RWPE2 (cell line): ENCODE measurements around the gene SRGAP1.

Source experiments
- ATAC-seq: fragments of 200-7000 bp; cut with Tn5 transposase; 3 replicates; pipeline ENCODE4 v1.9.1; 2021; ENCODE audit warnings: low read depth
- DNase-seq: peaks from one replicate; pipeline ENCODE4 v3.0.0-alpha.2; 2020; ENCODE audit warnings: low spot score
- H3K27ac ChIP-seq: fragments of 450-650 bp; 2 replicates; pipeline ENCODE4 v1.5.1; 2017; ENCODE audit warnings: mild to moderate bottlenecking; ENCODE audit not compliant: poor library complexity, severe bottlenecking
- H3K27me3 ChIP-seq: fragments of 250-450 bp; sonication (Bioruptor Pico); 2 replicates; pipeline ENCODE4 v1.5.1; 2021; ENCODE audit warnings: mild to moderate bottlenecking, moderate library complexity; ENCODE audit not compliant: insufficient read depth, poor library complexity, severe bottlenecking
- H3K36me3 ChIP-seq: fragments of 250-450 bp; sonication (Bioruptor Pico); 2 replicates; pipeline ENCODE4 v1.5.1; 2020; ENCODE audit warnings: low read depth, mild to moderate bottlenecking, moderate library complexity
- H3K4me1 ChIP-seq: fragments of 250-450 bp; sonication (Bioruptor Pico); 2 replicates; pipeline ENCODE4 v1.5.1; 2021; ENCODE audit warnings: mild to moderate bottlenecking, moderate library complexity; ENCODE audit not compliant: insufficient read depth, poor library complexity, severe bottlenecking
- H3K4me3 ChIP-seq: fragments of 250-450 bp; sonication (Bioruptor Pico); 2 replicates; pipeline ENCODE4 v1.5.1; 2021; ENCODE audit warnings: mild to moderate bottlenecking, moderate library complexity; ENCODE audit not compliant: severe bottlenecking
- H3K9me3 ChIP-seq: fragments of 250-450 bp; sonication (Bioruptor Pico); 2 replicates; pipeline ENCODE4 v1.5.1; 2021; ENCODE audit warnings: mild to moderate bottlenecking, moderate library complexity; ENCODE audit not compliant: severe bottlenecking
- CTCF ChIP-seq: fragments of 450-650 bp; IDR thresholded peaks from one replicate; pipeline ENCODE4 v1.5.1; 2017; ENCODE audit warnings: mild to moderate bottlenecking, moderate library complexity; ENCODE audit not compliant: poor library complexity, severe bottlenecking

The SRGAP1 gene

GRCh38 chr12:63952995-63953394 lies 108.5 kb downstream of the SRGAP1 start:
- no peaks in the 10 kb centered on the region for H3K9me3 ChIP-seq

GRCh38 chr12:63955831-63956666 lies 111.5 kb downstream of the SRGAP1 start:
- H3K4me3 ChIP-seq = no peak overlapping the region
- no peak for DNase-seq
- peak overlapping the region; percentile 42 for H3K27ac ChIP-seq
- no peaks in the 10 kb centered on the region for H3K9me3 ChIP-seq
- no peaks in the 10 kb centered on the region for H3K27me3 ChIP-seq
- peak; percentile 70 for ATAC-seq
- no peaks in the 10 kb centered on the region; the same call in 1 of the 2 replicates for H3K36me3 ChIP-seq
- no peak for TF ChIP-seq CTCF
- peaks cover 11% of the 10 kb centered on the region for H3K4me1 ChIP-seq

More at GRCh38 chr12:63952995-63953394, 108.5 kb downstream of the SRGAP1 start:
- H3K4me3 ChIP-seq = no peak overlapping the region
- ATAC-seq (no peak), DNase-seq (no peak)
- H3K4me1 ChIP-seq = peaks cover 11% of the 10 kb centered on the region
- no peaks in the 10 kb centered on the region for H3K27me3 ChIP-seq
- H3K36me3 ChIP-seq = no peaks in the 10 kb centered on the region; the same call in 1 of the 2 replicates
- TF ChIP-seq CTCF = no peak
- H3K27ac ChIP-seq = no peak overlapping the region

GRCh38 chr12:63957496-63957895 lies 113.0 kb downstream of the SRGAP1 start:
- Histone ChIP-seq H3K9me3 (no peaks in the 10 kb centered on the region), H3K4me3 (no peak overlapping the region), H3K4me1 (peaks cover 11% of the 10 kb centered on the region), H3K27me3 (no peaks in the 10 kb centered on the region), H3K36me3 (no peaks in the 10 kb centered on the region; the same call in 1 of the 2 replicates), H3K27ac (no peak overlapping the region)
- DNase-seq (no peak), ATAC-seq (no peak)
- TF ChIP-seq CTCF = no peak

- no peak for ATAC-seq
- TF ChIP-seq CTCF = no peak
- no peaks in the 10 kb centered on the region for H3K27me3 ChIP-seq
Observed at GRCh38 chr12:63958876-63959580, 114.5 kb downstream of the SRGAP1 start.

GRCh38 chr12:63961048-63961447 lies 116.5 kb downstream of the SRGAP1 start:
- Histone ChIP-seq H3K4me3 (no peak overlapping the region), H3K27me3 (no peaks in the 10 kb centered on the region), H3K27ac (no peak overlapping the region), H3K36me3 (no peaks in the 10 kb centered on the region; the same call in 1 of the 2 replicates), H3K9me3 (no peaks in the 10 kb centered on the region), H3K4me1 (no peaks in the 10 kb centered on the region)
- TF ChIP-seq CTCF = no peak
- ATAC-seq = no peak
- DNase-seq = no peak

More at GRCh38 chr12:63958876-63959580, 114.5 kb downstream of the SRGAP1 start:
- no peak overlapping the region for H3K4me3 ChIP-seq
- H3K36me3 ChIP-seq = no peaks in the 10 kb centered on the region; the same call in 1 of the 2 replicates
- H3K4me1 ChIP-seq = peaks cover 11% of the 10 kb centered on the region
- DNase-seq = no peak
- no peaks in the 10 kb centered on the region for H3K9me3 ChIP-seq
- no peak overlapping the region for H3K27ac ChIP-seq
